ENCODE results near the gene RIPK4. TPM values are rescaled to one million over a fixed set of nuclear protein-coding genes. Genes with fewer than 3 reads are reported as not detected.
"Not testable (repeated sequence)": the region's sequence is repeated elsewhere in the genome, so short reads cannot be mapped to it uniquely, and the experiment has no call there.

The RIPK4 gene
- polyA plus RNA-seq, 4 donors, result 1.1 to 19.3 (median 16.1) TPM

- DNase-seq (ENCODE audit: low read depth in 4 of 4, low spot score in 3 of 4), result no peak
Observed at GRCh38 chr21:41796476-41797080, 29.7 kb upstream of the RIPK4 start.

GRCh38 chr21:41795726-41796125 is 28.9 kb upstream of the RIPK4 start:
- DNase-seq (ENCODE audit: low read depth in 4 of 4, low spot score in 3 of 4), result no peak

- DNase-seq (ENCODE audit: low read depth in 4 of 4, low spot score in 3 of 4), result no peak
Observed at GRCh38 chr21:41794600-41794999, 27.7 kb upstream of the RIPK4 start.

GRCh38 chr21:41792711-41793110 is 25.9 kb upstream of the RIPK4 start:
- no peak for DNase-seq (ENCODE audit: low read depth in 4 of 4, low spot score in 3 of 4)

- DNase-seq (ENCODE audit: low read depth in 4 of 4, low spot score in 3 of 4), result no peak
Observed at GRCh38 chr21:41786509-41786987, 19.7 kb upstream of the RIPK4 start.

GRCh38 chr21:41785262-41785661 is 18.4 kb upstream of the RIPK4 start:
- not testable (repeated sequence) for DNase-seq (ENCODE audit: low read depth in 4 of 4, low spot score in 3 of 4)

- DNase-seq (ENCODE audit: low read depth in 4 of 4, low spot score in 3 of 4), result no peak
Observed at GRCh38 chr21:41784456-41785102, 17.7 kb upstream of the RIPK4 start.

- no peak for DNase-seq (ENCODE audit: low read depth in 4 of 4, low spot score in 3 of 4)
Observed at GRCh38 chr21:41783476-41784180, 16.8 kb upstream of the RIPK4 start.

- DNase-seq (ENCODE audit: low read depth in 4 of 4, low spot score in 3 of 4), result no peak
Observed at GRCh38 chr21:41781050-41781410, 14.2 kb upstream of the RIPK4 start.

- no peak for DNase-seq (ENCODE audit: low read depth in 4 of 4, low spot score in 3 of 4)
Observed at GRCh38 chr21:41780337-41781049, 13.6 kb upstream of the RIPK4 start.

GRCh38 chr21:41779659-41780058 is 12.8 kb upstream of the RIPK4 start:
- no peak for DNase-seq (ENCODE audit: low read depth in 4 of 4, low spot score in 3 of 4)

- DNase-seq (ENCODE audit: low read depth in 4 of 4, low spot score in 3 of 4), result no peak
Observed at GRCh38 chr21:41778930-41779600, 12.2 kb upstream of the RIPK4 start.

- no peak for DNase-seq (ENCODE audit: low read depth in 4 of 4, low spot score in 3 of 4)
Observed at GRCh38 chr21:41777951-41778815, 11.3 kb upstream of the RIPK4 start.

GRCh38 chr21:41776778-41777177 is 9.9 kb upstream of the RIPK4 start:
- DNase-seq (ENCODE audit: low read depth in 4 of 4, low spot score in 3 of 4), result no peak

GRCh38 chr21:41775149-41775472 is 8.3 kb upstream of the RIPK4 start:
- DNase-seq (ENCODE audit: low read depth in 4 of 4, low spot score in 3 of 4), result no peak

GRCh38 chr21:41774467-41775148 is 7.8 kb upstream of the RIPK4 start:
- no peak for DNase-seq (ENCODE audit: low read depth in 4 of 4, low spot score in 3 of 4)

GRCh38 chr21:41772351-41773080 is 5.7 kb upstream of the RIPK4 start:
- no peak for DNase-seq (ENCODE audit: low read depth in 4 of 4, low spot score in 3 of 4)

- DNase-seq (ENCODE audit: low read depth in 4 of 4, low spot score in 3 of 4), result no peak
Observed at GRCh38 chr21:41771625-41771945, 4.7 kb upstream of the RIPK4 start.
